Suprapubic skin (tissue), 4 donors: ENCODE measurements around the gene ZNF18.

Experiments
- CTCF ChIP-seq, 2 donors: fragments of 200-600 bp in 1 of 2; fragments of 450-650 bp in 1 of 2; sonication (generic) in 1 of 2; IDR thresholded peaks; one replicate each; pipeline ENCODE4 v1.5.1; 2016 to 2019; ENCODE audit warnings: antibody characterized with exemption in 2 of 2, mild to moderate bottlenecking in 1 of 2, moderate library complexity in 1 of 2
- EP300 ChIP-seq: sonication (generic); formaldehyde crosslinking; IDR thresholded peaks from one replicate; pipeline ENCODE4 v1.6.1; 2017; ENCODE audit warnings: antibody characterized with exemption
- POLR2A ChIP-seq, 2 donors: fragments of 450-650 bp; IDR thresholded peaks; one replicate each; pipeline ENCODE4 v1.6.1; 2017; ENCODE audit warnings: antibody characterized with exemption in 2 of 2, mild to moderate bottlenecking in 2 of 2, moderate library complexity in 2 of 2
- POLR2AphosphoS5 ChIP-seq, 3 donors: sonication (generic); formaldehyde crosslinking; IDR thresholded peaks; one replicate each; pipeline ENCODE4 v1.6.1; 2017; ENCODE audit warnings: antibody characterized with exemption in 3 of 3

- TF ChIP-seq CTCF (IDR thresholded peaks at IDR 0.05) (no peak), POLR2A (IDR thresholded peaks at IDR 0.05) (no peak), POLR2AphosphoS5 (IDR thresholded peaks at IDR 0.05) (no peak), EP300 (no peak)
Observed at GRCh38 chr17:11944587-11944986, 52.7 kb downstream of the ZNF18 start.
